T47D (cell line): Measurements from ENCODE around the gene TSACC.
"Not testable (repeated sequence)": the region's sequence is repeated elsewhere in the genome, so short reads cannot be mapped to it uniquely, and the experiment has no call there.

Experiments used
- DNase-seq, 2 experiments: peaks; one replicate each; pipeline versions ENCODE4 v3.0.0 to v3.0.0-alpha.2; 2011 to 2012; ENCODE audit warnings: low read depth in 1 of 2, low spot score in 1 of 2
- JUND ChIP-seq: IDR thresholded peaks from 2 replicates; pipeline ENCODE4 v1.6.1; 2012; ENCODE audit warnings: low read depth
- in situ Hi-C: cut with HindIII; loops from 2 replicates; pipeline ENCODE4 v1.10.0; 2016; ENCODE audit warnings: low sequenced_read_pairs, low pct_unique_long_range_greater_than_20kb

Gene TSACC

GRCh38 chr1:156320560-156320959, 17.8 kb upstream of the TSACC start:
- no peak for DNase-seq
- in situ Hi-C loops, result no loop called here
- TF ChIP-seq JUND, result no peak

- DNase-seq, in situ Hi-C loops: not testable (repeated sequence)
Observed at GRCh38 chr1:156323179-156323578, 15.1 kb upstream of the TSACC start.

GRCh38 chr1:156336242-156336641, 2.1 kb upstream of the TSACC start:
- in situ Hi-C loops, result no loop called here
- no peak for TF ChIP-seq JUND
- no peak for DNase-seq

- TF ChIP-seq JUND, result no peak
- in situ Hi-C loops, result no loop called here
- no peak for DNase-seq
Observed at GRCh38 chr1:156337052-156337887, 1.1 kb upstream of the TSACC start.

- no peak for DNase-seq
- TF ChIP-seq JUND, result no peak
- in situ Hi-C loops, result no loop called here
Observed at GRCh38 chr1:156337888-156338179, 492 bp upstream of the TSACC start.

GRCh38 chr1:156342166-156342955, 4.0 kb downstream of the TSACC start:
- no peak for TF ChIP-seq JUND
- peak in 1 of 2 experiments; percentile 40 for DNase-seq
- in situ Hi-C loops, result no loop called here

GRCh38 chr1:156344409-156344808, 6.1 kb downstream of the TSACC start:
- no peak for DNase-seq
- TF ChIP-seq JUND, result no peak
- in situ Hi-C loops, result no loop called here

GRCh38 chr1:156346035-156346434, 7.7 kb downstream of the TSACC start:
- DNase-seq, in situ Hi-C loops: not testable (repeated sequence)

- DNase-seq, result no peak
- in situ Hi-C loops, result no loop called here
- TF ChIP-seq JUND, result no peak
Observed at GRCh38 chr1:156346636-156347035, 8.3 kb downstream of the TSACC start.

- DNase-seq, result no peak
- in situ Hi-C loops, result no loop called here
- no peak for TF ChIP-seq JUND
Observed at GRCh38 chr1:156347331-156347730, 9.0 kb downstream of the TSACC start.

GRCh38 chr1:156352481-156352880, 14.2 kb downstream of the TSACC start:
- in situ Hi-C loops, DNase-seq: not testable (repeated sequence)

- no peak for DNase-seq
- no peak for TF ChIP-seq JUND
- in situ Hi-C loops, result no loop called here
Observed at GRCh38 chr1:156356262-156356874, 18.0 kb downstream of the TSACC start.

GRCh38 chr1:156356875-156357534, 18.7 kb downstream of the TSACC start:
- no peak for TF ChIP-seq JUND
- in situ Hi-C loops, result no loop called here
- peak; percentile 85 to 89 for DNase-seq
